GM12878 (cell line): ENCODE data around the gene KIF14. TPM values are rescaled to one million over a fixed set of nuclear protein-coding genes. Genes with fewer than 3 reads are reported as not detected.

Experiments
- BCL3 ChIP-seq: IDR thresholded peaks from 2 replicates; pipeline ENCODE4 v1.6.1; 2011; ENCODE audit warnings: borderline replicate concordance, low read depth, mild to moderate bottlenecking, moderate library complexity, low read length; ENCODE audit not compliant: insufficient read depth, poor library complexity, severe bottlenecking
- BMI1 ChIP-seq: fragments of 450-650 bp; IDR thresholded peaks from 2 replicates; pipeline ENCODE4 v1.6.1; 2016; ENCODE audit warnings: mild to moderate bottlenecking, moderate library complexity, borderline replicate concordance
- BRCA1 ChIP-seq: IDR thresholded peaks from 2 replicates; pipeline ENCODE4 v1.6.1; 2011; ENCODE audit warnings: low read depth, low read length, improper control_type of control experiment
- CBFB ChIP-seq: IDR thresholded peaks from 2 replicates; pipeline ENCODE4 v1.6.1; 2016; ENCODE audit warnings: antibody characterized with exemption, low read depth
- EP300 ChIP-seq, 2 experiments: fragments of 150-350 bp in 1 of 2; IDR thresholded peaks; 2 replicates each; pipeline ENCODE4 v1.6.1; 2011 to 2012; ENCODE audit warnings: low read depth in 2 of 2, low read length in 2 of 2, borderline replicate concordance in 1 of 2, improper control_type of control experiment in 1 of 2, inconsistent platforms in 1 of 2; ENCODE audit not compliant: control insufficient read depth in 1 of 2
- FOS ChIP-seq: IDR thresholded peaks from 3 replicates; pipeline ENCODE4 v1.6.1; 2011; ENCODE audit warnings: borderline replicate concordance; ENCODE audit not compliant: insufficient read length; ENCODE audit errors: extremely low read depth
- FOXM1 ChIP-seq: IDR thresholded peaks from 2 replicates; pipeline ENCODE4 v1.6.1; 2012; ENCODE audit warnings: low read depth, mild to moderate bottlenecking, inconsistent platforms, low read length, moderate library complexity
- GABPA ChIP-seq: IDR thresholded peaks from 2 replicates; pipeline ENCODE4 v1.6.1; 2014; ENCODE audit warnings: antibody characterized with exemption, low read depth, mild to moderate bottlenecking, inconsistent platforms
- HDAC2 ChIP-seq: fragments of 200-600 bp; sonication (generic); IDR thresholded peaks from 2 replicates; pipeline ENCODE4 v1.6.1; 2017
- HDAC6 ChIP-seq: fragments of 200-600 bp; sonication (generic); IDR thresholded peaks from one replicate; pipeline ENCODE4 v1.8.0; 2017; ENCODE audit warnings: antibody characterized with exemption; ENCODE audit not compliant: unreplicated experiment
- MEF2A ChIP-seq: IDR thresholded peaks from 2 replicates; pipeline ENCODE4 v1.6.1; 2011; ENCODE audit warnings: low read depth, mild to moderate bottlenecking, low read length, moderate library complexity; ENCODE audit not compliant: insufficient read depth
- MTA3 ChIP-seq: IDR thresholded peaks from 2 replicates; pipeline ENCODE4 v1.6.1; 2012; ENCODE audit warnings: low read length, inconsistent platforms, borderline replicate concordance
- MYC ChIP-seq: IDR thresholded peaks from 2 replicates; pipeline ENCODE4 v1.6.1; 2011; ENCODE audit warnings: mild to moderate bottlenecking, low read length, moderate library complexity, inconsistent platforms; ENCODE audit not compliant: insufficient read depth, insufficient replicate concordance, insufficient read length, severe bottlenecking
- NKRF ChIP-seq: fragments of 450-650 bp; conservative IDR thresholded peaks from 2 replicates; pipeline ENCODE4 v1.6.1; 2017; ENCODE audit warnings: mild to moderate bottlenecking, moderate library complexity
- NR2C1 ChIP-seq: fragments of 450-650 bp; IDR thresholded peaks from 2 replicates; pipeline ENCODE4 v1.6.1; 2017; ENCODE audit warnings: antibody characterized with exemption, mild to moderate bottlenecking, moderate library complexity
- NRF1 ChIP-seq: conservative IDR thresholded peaks from 2 replicates; pipeline ENCODE4 v1.6.1; 2011; ENCODE audit warnings: mild to moderate bottlenecking, low read depth, low read length, improper control_type of control experiment
- POLR2AphosphoS2 ChIP-seq: IDR thresholded peaks from 2 replicates; pipeline ENCODE4 v1.6.1; 2011; ENCODE audit warnings: low read depth, mild to moderate bottlenecking, low read length, improper control_type of control experiment, moderate library complexity
- RB1 ChIP-seq: fragments of 450-650 bp; formaldehyde crosslinking; IDR thresholded peaks from 2 replicates; pipeline ENCODE4 v1.6.1; 2017; ENCODE audit warnings: mild to moderate bottlenecking, borderline replicate concordance
- SP1 ChIP-seq: IDR thresholded peaks from one replicate; pipeline ENCODE4 v1.6.1; 2011; ENCODE audit warnings: low read depth, low read length
- TCF12 ChIP-seq: IDR thresholded peaks from 2 replicates; pipeline ENCODE4 v1.6.1; 2011; ENCODE audit warnings: low read depth, mild to moderate bottlenecking, low read length
- ZNF217 ChIP-seq: fragments of 450-650 bp; IDR thresholded peaks from 2 replicates; pipeline ENCODE4 v1.6.1; 2017; ENCODE audit warnings: antibody characterized with exemption, mild to moderate bottlenecking
- ZNF384 ChIP-seq: IDR thresholded peaks from 2 replicates; pipeline ENCODE4 v1.6.1; 2012; ENCODE audit warnings: low read depth, mild to moderate bottlenecking, low read length, improper control_type of control experiment, borderline replicate concordance
- ZSCAN29 ChIP-seq: fragments of 450-650 bp; IDR thresholded peaks from 2 replicates; pipeline ENCODE4 v1.6.1; 2017; ENCODE audit warnings: mild to moderate bottlenecking, moderate library complexity
- ZZZ3 ChIP-seq: IDR thresholded peaks from 2 replicates; pipeline ENCODE4 v1.6.1; 2011; ENCODE audit warnings: low read depth; ENCODE audit not compliant: control insufficient read depth, insufficient read length
- polyA plus RNA-seq, 11 experiments: library from polyadenylated mRNA; depleted of rRNA in 4 of 11; unstranded in 6 of 11; stranded (reverse) in 5 of 11; fragments of >200 nt; fragmentation: Nextera tagmentation in 4 of 11; fragmentation: Illumina TruSeq in 1 of 11; extraction: Ambion mirVana in 4 of 11; extraction: Trizol in 1 of 11; gene quantifications; 1 replicate in 1 of 11; 2 replicates in 10 of 11; pipeline versions ENCODE4 v1.2.1 to v1.2.3, GENCODE V29; 2011 to 2016; ENCODE audit warnings: inconsistent platforms in 2 of 11, missing spikeins in 2 of 11, low read depth in 1 of 11
- total RNA-seq, 4 experiments: library from RNA; depleted of rRNA in 3 of 4; stranded (reverse); fragments of >200 nt in 3 of 4; fragmentation: Illumina TruSeq in 1 of 4; extraction: Trizol in 1 of 4; gene quantifications; 2 replicates each; pipeline versions ENCODE4 v1.2.1 to v1.2.3, GENCODE V29; 2013 to 2021
- TF ChIP-seq, protein P1 (sequence below): IDR thresholded peaks from 2 replicates; pipeline ENCODE4 v1.6.1; 2011; ENCODE audit warnings: mild to moderate bottlenecking, low read depth, low read length, moderate library complexity; ENCODE audit not compliant: insufficient replicate concordance
- TF ChIP-seq, protein P2 (sequence below): fragments of 450-650 bp; IDR thresholded peaks from 2 replicates; pipeline ENCODE4 v1.6.1; 2016; ENCODE audit warnings: mild to moderate bottlenecking

Gene KIF14
- total and polyA plus RNA-seq, 10 of the 15 experiments (the other 5 are each of a cell fraction or from before 2014, with no cell fraction given) = 6.8 to 25.5 (median 14.4) TPM

DNA sequence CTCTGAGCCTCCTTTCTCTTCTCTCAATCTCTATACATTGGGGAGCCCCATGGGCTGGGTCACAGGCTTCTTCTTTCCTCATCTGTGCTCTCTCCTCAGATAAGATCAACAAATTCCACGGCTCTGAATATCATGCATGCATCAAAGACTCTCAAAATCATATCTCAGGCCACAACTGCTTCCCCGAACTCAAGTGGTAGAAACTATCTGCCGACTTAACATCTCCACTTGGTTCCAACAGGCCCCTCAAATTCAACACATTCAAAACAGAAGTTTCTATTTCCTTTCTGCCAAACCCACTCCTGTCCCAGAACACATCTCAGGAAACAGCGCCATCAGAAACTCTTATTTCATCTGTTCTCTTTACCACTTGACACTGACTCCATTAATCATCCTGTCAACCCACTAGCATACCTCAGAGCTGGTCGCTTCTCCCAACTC lies 32.5 kb upstream of the KIF14 start (continued):
- TF ChIP-seq, protein P1, sequence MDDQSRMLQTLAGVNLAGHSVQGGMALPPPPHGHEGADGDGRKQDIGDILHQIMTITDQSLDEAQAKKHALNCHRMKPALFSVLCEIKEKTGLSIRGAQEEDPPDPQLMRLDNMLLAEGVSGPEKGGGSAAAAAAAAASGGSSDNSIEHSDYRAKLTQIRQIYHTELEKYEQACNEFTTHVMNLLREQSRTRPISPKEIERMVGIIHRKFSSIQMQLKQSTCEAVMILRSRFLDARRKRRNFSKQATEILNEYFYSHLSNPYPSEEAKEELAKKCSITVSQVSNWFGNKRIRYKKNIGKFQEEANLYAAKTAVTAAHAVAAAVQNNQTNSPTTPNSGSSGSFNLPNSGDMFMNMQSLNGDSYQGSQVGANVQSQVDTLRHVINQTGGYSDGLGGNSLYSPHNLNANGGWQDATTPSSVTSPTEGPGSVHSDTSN = peak; percentile 76
- no peak for TF ChIP-seq ZNF217
- no peak for TF ChIP-seq MTA3
- TF ChIP-seq NKRF = no peak
- TF ChIP-seq MYC = no peak
- no peak for TF ChIP-seq RB1
- TF ChIP-seq POLR2AphosphoS2 = no peak
- no peak for TF ChIP-seq ZNF384
- TF ChIP-seq EP300 (IDR thresholded peaks at IDR 0.05; ENCODE audit: borderline replicate concordance in 1 of 2, control insufficient read depth in 1 of 2, low read depth in 2 of 2, low read length in 2 of 2) = no peak
- no peak for TF ChIP-seq HDAC2
- TF ChIP-seq BMI1 = no peak
- TF ChIP-seq FOS = no peak
- no peak for TF ChIP-seq GABPA
- no peak for TF ChIP-seq CBFB
- TF ChIP-seq BCL3 = no peak
- TF ChIP-seq TCF12 = no peak
- no peak for TF ChIP-seq MEF2A
- no peak for TF ChIP-seq SP1
- TF ChIP-seq NR2C1 = no peak
- TF ChIP-seq BRCA1 = no peak
- no peak for TF ChIP-seq NRF1
- TF ChIP-seq ZZZ3 = no peak
- no peak for TF ChIP-seq FOXM1
- TF ChIP-seq, protein P2, sequence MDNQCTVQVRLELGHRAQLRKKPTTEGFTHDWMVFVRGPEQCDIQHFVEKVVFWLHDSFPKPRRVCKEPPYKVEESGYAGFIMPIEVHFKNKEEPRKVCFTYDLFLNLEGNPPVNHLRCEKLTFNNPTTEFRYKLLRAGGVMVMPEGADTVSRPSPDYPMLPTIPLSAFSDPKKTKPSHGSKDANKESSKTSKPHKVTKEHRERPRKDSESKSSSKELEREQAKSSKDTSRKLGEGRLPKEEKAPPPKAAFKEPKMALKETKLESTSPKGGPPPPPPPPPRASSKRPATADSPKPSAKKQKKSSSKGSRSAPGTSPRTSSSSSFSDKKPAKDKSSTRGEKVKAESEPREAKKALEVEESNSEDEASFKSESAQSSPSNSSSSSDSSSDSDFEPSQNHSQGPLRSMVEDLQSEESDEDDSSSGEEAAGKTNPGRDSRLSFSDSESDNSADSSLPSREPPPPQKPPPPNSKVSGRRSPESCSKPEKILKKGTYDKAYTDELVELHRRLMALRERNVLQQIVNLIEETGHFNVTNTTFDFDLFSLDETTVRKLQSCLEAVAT = peak; percentile 31; the same call in 1 of the 2 replicates
- no peak for TF ChIP-seq ZSCAN29
- TF ChIP-seq HDAC6 = no peak
